Keratinocyte (primary cell): ENCODE data around the gene PPFIA3.

Experiments
- EZH2 ChIP-seq: IDR thresholded peaks from one replicate; pipeline ENCODE4 v1.6.1; 2012; ENCODE audit warnings: inconsistent platforms, mild to moderate bottlenecking, low read length, moderate library complexity
- TF ChIP-seq, protein P1 (sequence below), 3 experiments: IDR thresholded peaks in 1 of 3; conservative IDR thresholded peaks in 1 of 3; optimal IDR thresholded peaks in 1 of 3; 2 replicates in 2 of 3; 3 replicates in 1 of 3; pipeline versions ENCODE3 to v1.5.1; 2011; ENCODE audit warnings: low read length in 3 of 3, mild to moderate bottlenecking in 3 of 3, moderate library complexity in 2 of 3, control low read depth in 1 of 3, inconsistent platforms in 1 of 3; ENCODE audit not compliant: insufficient read depth in 2 of 3; ENCODE audit errors: extremely low read depth in 1 of 3

GRCh38 chr19:49165865-49166301, 46.5 kb downstream of the PPFIA3 start:
- TF ChIP-seq, protein P1, sequence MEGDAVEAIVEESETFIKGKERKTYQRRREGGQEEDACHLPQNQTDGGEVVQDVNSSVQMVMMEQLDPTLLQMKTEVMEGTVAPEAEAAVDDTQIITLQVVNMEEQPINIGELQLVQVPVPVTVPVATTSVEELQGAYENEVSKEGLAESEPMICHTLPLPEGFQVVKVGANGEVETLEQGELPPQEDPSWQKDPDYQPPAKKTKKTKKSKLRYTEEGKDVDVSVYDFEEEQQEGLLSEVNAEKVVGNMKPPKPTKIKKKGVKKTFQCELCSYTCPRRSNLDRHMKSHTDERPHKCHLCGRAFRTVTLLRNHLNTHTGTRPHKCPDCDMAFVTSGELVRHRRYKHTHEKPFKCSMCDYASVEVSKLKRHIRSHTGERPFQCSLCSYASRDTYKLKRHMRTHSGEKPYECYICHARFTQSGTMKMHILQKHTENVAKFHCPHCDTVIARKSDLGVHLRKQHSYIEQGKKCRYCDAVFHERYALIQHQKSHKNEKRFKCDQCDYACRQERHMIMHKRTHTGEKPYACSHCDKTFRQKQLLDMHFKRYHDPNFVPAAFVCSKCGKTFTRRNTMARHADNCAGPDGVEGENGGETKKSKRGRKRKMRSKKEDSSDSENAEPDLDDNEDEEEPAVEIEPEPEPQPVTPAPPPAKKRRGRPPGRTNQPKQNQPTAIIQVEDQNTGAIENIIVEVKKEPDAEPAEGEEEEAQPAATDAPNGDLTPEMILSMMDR (optimal IDR thresholded peaks at IDR 0.05 in 1 of 3, IDR thresholded peaks at IDR 0.05 in 1 of 3, conservative IDR thresholded peaks at IDR 0.05 in 1 of 3; ENCODE audit: extremely low read depth in 1 of 3, insufficient read depth in 2 of 3, low read length in 3 of 3), result no peak
- no peak for TF ChIP-seq EZH2
